HG03039 (cell line): Measurements from ENCODE around the gene ITGB7.

Experiments
- ATAC-seq: cut with Tn5 transposase; IDR thresholded peaks from one replicate; pipeline ENCODE4 v1.9.1; 2021; ENCODE audit warnings: mild to moderate bottlenecking, moderate library complexity; ENCODE audit not compliant: unreplicated experiment

The ITGB7 gene

GRCh38 chr12:53147181-53147580, 59.9 kb downstream of the ITGB7 start:
- ATAC-seq, result no peak

- no peak for ATAC-seq
Measured at GRCh38 chr12:53145383-53146260, 61.4 kb downstream of the ITGB7 start.

GRCh38 chr12:53143355-53143754, 63.7 kb downstream of the ITGB7 start:
- no peak for ATAC-seq
